ENCODE measurements around the gene WNT7A. TPM values are rescaled to one million over a fixed set of nuclear protein-coding genes. Genes with fewer than 3 reads are reported as not detected.
"Not testable (repeated sequence)": the region's sequence is repeated elsewhere in the genome, so short reads cannot be mapped to it uniquely, and the experiment has no call there.

The WNT7A gene
- 0.89 to 1.0 TPM (median 0.99 TPM) in 3 replicates for total RNA-seq

DNA sequence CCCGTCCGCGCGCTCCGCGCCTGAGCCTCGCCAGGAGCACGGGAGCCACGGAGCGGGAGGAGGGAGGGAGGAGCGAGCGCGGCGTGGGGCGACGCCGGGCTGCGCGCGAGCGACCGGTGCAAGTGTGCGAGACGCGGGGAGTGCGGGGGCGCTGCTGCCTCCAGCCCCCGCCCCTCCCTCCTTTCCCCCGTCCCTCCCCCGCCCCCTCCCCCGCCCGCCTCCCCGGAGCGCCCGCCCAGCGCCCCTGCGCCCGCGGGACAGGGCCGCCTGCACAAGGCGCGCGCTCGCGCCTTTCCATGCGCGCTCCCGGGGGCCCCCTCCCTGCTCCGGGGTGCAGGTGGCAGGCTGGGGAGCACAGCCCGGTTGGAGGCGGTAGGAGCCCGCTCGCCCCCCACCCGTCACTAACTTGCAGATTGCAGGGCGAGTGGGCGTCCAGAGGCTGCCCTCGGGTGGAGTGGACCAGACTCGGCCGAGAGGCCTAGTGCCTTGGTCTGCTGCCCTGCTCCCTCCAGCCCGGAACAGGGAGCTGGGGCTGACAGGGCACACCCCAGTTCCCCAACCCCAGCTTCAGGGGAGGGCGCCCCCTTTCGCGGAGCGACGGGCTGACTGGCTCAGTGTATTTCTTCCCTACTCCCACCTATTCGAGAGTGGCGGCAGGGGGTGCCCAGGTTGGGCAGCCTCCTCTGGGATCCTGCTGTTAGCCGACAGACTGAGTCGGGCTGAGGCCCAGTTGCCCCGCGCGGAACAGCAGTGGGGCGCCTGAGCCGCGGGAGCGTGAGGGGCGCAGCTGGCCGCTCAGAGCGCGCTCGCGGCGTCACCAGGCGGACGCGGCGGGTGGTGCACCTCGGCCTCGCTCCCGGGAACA lies at the start of gene WNT7A:
Gene WNT7A (minus strand): TSS at position 126 of the 865 bp plus-strand sequence. CDS start 255 bp downstream, outside the sequence.
- Mint-ChIP-seq H3K9me3 (no peaks in the 10 kb centered on the region), H3K4me3 (peak within 1 kb of the TSS; percentile 62), H3K27me3 (ENCODE audit: low read depth) (peaks cover 92% of the 10 kb centered on the region), H3K36me3 (no peaks in the 10 kb centered on the region), H3K4me1 (peaks cover 7% of the 10 kb centered on the region), H3K27ac (no peak within 1 kb of the TSS)
- peak in 1 of 2 experiments; percentile 79 for DNase-seq (ENCODE audit: low spot score in 2 of 2, unreplicated experiment in 2 of 2)
- TF ChIP-seq, protein P1, sequence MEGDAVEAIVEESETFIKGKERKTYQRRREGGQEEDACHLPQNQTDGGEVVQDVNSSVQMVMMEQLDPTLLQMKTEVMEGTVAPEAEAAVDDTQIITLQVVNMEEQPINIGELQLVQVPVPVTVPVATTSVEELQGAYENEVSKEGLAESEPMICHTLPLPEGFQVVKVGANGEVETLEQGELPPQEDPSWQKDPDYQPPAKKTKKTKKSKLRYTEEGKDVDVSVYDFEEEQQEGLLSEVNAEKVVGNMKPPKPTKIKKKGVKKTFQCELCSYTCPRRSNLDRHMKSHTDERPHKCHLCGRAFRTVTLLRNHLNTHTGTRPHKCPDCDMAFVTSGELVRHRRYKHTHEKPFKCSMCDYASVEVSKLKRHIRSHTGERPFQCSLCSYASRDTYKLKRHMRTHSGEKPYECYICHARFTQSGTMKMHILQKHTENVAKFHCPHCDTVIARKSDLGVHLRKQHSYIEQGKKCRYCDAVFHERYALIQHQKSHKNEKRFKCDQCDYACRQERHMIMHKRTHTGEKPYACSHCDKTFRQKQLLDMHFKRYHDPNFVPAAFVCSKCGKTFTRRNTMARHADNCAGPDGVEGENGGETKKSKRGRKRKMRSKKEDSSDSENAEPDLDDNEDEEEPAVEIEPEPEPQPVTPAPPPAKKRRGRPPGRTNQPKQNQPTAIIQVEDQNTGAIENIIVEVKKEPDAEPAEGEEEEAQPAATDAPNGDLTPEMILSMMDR (IDR thresholded peaks at IDR 0.05; ENCODE audit: unreplicated experiment): peak; percentile 87

DNA sequence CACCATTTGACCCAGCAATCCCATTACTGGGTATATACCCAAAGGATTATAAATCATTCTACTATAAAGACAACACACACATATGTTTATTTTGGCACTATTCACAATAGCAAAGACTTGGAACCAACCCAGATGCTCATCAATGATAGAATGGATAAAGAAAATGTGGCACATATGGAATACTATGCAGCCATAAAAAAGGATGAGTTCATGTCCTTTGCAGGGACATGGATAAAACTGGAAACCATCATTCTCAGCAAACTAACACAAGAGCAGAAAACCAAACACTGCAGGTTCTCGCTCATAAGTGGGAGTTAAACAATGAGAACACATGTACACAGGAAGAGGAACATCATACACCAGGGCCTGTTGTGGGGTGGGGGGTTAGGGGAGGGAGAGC lies 48.9 kb upstream of the WNT7A start:
- H3K4me1 Mint-ChIP-seq; H3K4me3 Mint-ChIP-seq; H3K27ac Mint-ChIP-seq; DNase-seq (ENCODE audit: low spot score in 2 of 2, unreplicated experiment in 2 of 2); H3K36me3 Mint-ChIP-seq: not testable (repeated sequence)
- Mint-ChIP-seq H3K27me3 (ENCODE audit: low read depth) (peaks cover 14% of the 10 kb centered on the region), H3K9me3 (peaks cover 25% of the 10 kb centered on the region)

DNA sequence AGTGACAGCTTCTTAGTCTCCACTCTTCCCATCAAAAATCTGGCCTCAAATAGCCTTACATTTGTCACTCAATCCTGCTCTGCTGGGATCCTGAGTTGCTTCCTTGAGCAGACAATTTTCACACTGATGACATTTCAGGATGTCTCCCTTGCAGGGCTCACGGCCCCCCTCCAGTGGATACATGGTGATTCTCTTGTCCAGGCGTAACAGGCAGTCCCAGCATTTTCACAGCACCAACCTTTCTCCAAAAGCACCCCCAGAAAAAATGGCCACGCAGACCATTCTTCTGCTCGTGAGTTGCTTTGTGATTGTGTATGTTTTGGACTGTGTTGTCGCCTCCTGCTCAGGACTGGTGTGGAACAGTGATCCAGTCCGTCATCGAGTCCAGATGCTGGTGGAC lies 47.4 kb upstream of the WNT7A start:
- no peak overlapping the region for H3K4me3 Mint-ChIP-seq
- DNase-seq (ENCODE audit: low spot score in 2 of 2, unreplicated experiment in 2 of 2): no peak
- peaks cover 22% of the 10 kb centered on the region for H3K9me3 Mint-ChIP-seq
- H3K27me3 Mint-ChIP-seq (ENCODE audit: low read depth): peaks cover 14% of the 10 kb centered on the region
- H3K4me1 Mint-ChIP-seq: no peaks in the 10 kb centered on the region
- H3K36me3 Mint-ChIP-seq: no peaks in the 10 kb centered on the region
- TF ChIP-seq, protein P1 (IDR thresholded peaks at IDR 0.05; ENCODE audit: unreplicated experiment): no peak
- H3K27ac Mint-ChIP-seq: no peak overlapping the region

DNA sequence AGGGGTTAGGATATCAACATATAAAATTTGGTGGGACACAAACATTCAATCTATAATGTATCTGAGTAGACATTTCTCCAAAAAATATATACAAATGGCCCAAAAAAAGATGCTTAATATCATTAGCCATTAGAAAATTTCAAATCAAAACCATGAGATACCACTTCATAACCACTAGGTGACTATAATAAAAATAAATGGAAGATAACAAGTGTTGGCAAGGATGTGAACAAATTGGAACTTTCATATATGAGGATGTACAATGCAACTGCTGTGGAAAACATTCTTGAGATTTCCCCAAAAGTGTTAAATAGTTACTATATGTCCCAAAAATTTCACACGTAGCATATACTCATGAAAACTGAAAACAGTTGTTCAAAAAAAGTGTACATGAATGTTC lies 36.5 kb upstream of the WNT7A start:
- H3K4me1 Mint-ChIP-seq: no peaks in the 10 kb centered on the region
- no peak overlapping the region for H3K27ac Mint-ChIP-seq
- no peak overlapping the region for H3K4me3 Mint-ChIP-seq
- no peak for DNase-seq (ENCODE audit: low spot score in 2 of 2, unreplicated experiment in 2 of 2)
- TF ChIP-seq, protein P1 (IDR thresholded peaks at IDR 0.05; ENCODE audit: unreplicated experiment): peak; percentile 33
- H3K27me3 Mint-ChIP-seq (ENCODE audit: low read depth): peaks cover 8% of the 10 kb centered on the region
- H3K36me3 Mint-ChIP-seq: no peaks in the 10 kb centered on the region
- H3K9me3 Mint-ChIP-seq: peaks cover 42% of the 10 kb centered on the region

DNA sequence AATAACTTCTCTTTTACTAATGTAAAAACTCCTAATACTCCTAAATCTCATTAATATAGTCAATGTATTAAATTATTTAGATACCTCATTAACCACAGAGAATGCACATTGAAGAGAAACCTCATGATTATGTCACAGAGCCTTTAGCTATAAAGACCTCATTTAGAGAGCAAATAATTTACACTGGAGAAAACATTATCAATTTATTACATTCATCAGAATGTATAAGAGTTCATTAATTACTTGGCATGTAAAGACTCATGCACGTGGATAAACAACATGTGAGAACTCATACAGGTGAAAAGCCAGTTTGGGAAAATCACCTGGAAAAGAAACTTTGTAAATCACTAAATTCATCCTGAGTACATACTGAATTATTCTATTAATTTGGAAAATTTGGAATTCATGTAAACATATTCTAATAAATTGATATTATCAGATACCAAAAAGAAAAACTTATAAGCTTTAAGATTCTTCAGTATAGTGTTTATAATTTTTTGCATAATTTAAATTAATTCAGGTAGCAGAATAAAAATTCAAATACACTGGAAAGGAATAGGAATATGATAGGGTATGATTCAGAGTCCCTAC lies 22.9 kb upstream of the WNT7A start:
- Mint-ChIP-seq H3K36me3 (peaks cover 1% of the 10 kb centered on the region), H3K4me3 (no peak overlapping the region), H3K27me3 (ENCODE audit: low read depth) (peaks cover 6% of the 10 kb centered on the region), H3K4me1 (peaks cover 1% of the 10 kb centered on the region), H3K9me3 (peaks cover 54% of the 10 kb centered on the region), H3K27ac (no peak overlapping the region)
- no peak for DNase-seq (ENCODE audit: low spot score in 2 of 2, unreplicated experiment in 2 of 2)
- TF ChIP-seq, protein P1 (IDR thresholded peaks at IDR 0.05; ENCODE audit: unreplicated experiment): no peak

DNA sequence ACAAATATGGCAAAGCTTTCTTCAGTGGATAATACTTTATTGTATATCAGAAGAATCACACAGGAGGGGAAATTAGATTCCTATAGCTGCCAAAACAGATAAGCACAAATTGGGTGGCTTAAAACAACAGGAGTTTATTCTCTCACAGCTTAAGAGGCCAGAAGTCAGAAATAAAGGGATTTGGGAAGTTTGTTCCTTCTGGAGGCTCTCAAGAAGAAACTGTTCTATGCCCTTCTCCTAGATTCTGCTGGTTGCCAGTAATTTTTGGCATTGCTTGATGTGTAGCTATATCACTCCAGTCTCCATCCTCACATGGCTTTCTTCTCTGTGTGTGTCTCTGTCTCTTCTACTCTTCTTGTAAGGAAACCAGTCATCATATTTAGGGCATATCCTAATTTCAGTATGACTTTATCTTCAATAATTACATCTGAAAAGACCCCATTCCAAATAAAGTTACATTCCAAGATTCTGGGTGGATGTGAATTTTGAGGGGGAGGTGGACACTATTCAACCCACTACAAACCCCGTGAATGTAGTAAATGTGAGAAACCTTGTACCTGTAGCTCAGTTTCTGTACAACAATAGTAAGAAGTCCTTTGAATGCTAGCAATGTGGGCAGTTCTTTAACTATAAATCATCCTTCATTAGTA lies 22.2 kb upstream of the WNT7A start:
- DNase-seq (ENCODE audit: low spot score in 2 of 2, unreplicated experiment in 2 of 2): no peak
- Mint-ChIP-seq H3K36me3 (peaks cover 1% of the 10 kb centered on the region), H3K4me3 (no peak overlapping the region), H3K27me3 (ENCODE audit: low read depth) (peaks cover 5% of the 10 kb centered on the region), H3K27ac (no peak overlapping the region), H3K9me3 (peaks cover 50% of the 10 kb centered on the region), H3K4me1 (peaks cover 1% of the 10 kb centered on the region)
- TF ChIP-seq, protein P1 (IDR thresholded peaks at IDR 0.05; ENCODE audit: unreplicated experiment): no peak

All from mesothelial cell of epicardium (in vitro differentiated cells).